ENCODE data around the gene HNF1A.
"Not testable (repeated sequence)": the region's sequence is repeated elsewhere in the genome, so short reads cannot be mapped to it uniquely, and the experiment has no call there.

The HNF1A gene

DNA sequence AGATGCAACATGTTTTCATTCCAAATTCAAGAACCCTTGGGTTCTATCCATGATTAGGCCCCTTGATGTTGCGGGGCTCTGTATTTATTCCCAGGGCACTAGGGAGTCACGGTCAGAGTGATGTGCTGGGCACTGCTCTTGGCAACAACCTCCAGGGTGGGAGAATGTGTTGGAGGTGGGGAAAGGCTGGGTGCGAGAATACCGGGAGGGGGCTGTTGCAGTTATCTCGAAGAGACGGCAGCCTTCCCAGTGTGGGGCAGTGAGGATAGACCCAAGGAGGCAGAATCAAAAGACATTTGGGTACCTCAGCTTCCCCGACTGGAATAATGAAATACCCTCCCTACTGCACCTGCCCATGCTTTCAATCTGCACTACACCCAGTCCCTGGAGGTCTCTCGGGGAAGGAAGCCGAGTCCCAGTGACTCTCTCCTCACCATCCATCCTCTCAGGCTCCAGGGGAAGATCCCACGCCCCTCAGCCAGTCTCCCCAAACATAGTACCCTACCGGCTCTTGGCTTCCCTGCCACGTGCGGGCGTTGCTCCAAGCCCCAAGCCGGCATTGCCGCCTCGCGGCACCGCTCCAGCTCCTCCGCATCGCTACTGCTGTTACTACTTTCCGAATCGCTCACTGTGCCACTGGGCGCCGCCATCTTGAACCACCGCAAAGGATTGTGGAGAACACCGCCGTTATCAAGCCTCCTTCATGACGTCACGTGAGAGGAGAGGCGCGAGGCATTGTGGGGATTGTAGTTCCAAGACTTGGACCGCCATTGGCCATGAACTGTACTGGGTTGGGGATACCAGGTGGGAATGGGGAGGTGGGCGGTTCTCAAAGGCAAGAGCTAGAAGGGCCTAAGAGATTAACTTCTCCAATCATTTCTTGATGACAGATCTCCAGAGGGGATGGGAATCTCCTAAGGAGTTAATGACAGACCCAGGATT lies 37.8 kb downstream of the HNF1A start, which contains the start of gene C12orf43:
C12orf43 (minus strand) TSS at position 663 of the 942 bp plus-strand sequence; CDS start at position 650, 13 bp downstream.
- DNase-seq: peak; percentile 91 to 93

- no peak for DNase-seq
Observed at GRCh38 chr12:121017966-121018491, 39.7 kb downstream of the HNF1A start.

DNA sequence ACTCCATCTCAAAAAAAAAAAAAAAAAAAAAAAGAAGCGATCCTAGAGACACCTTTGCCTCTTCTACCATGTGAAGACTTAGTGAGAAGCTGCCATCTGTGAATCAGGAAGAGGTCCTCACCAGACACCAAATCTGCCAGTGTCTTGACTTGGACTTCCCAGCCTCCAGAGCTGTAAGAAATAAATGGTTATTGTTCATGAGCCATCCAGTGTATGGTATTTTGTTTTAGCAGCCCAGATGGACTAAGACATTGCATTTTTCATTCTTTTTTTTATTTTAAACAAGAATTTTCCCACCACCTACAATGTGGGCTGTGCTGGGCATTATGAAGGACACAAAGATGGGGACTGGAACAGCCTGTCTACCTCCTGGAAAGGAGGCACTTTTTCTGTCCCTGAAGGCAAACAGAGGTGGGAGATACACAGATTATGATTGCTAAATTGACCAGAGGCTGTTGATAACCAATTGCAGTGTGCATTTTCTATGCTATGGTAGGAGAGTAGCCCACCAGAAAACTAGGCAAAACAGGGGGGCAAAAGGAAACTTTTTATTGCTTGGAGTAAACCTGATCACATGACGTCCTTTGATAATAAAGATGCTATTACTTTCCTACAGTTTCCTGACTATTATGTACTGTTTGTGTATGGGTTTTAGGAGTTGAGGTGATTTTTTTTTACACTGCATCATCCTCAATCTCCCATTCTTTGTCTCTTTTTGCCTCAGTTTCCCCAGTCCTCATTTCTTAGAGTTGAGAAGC lies 40.7 kb downstream of the HNF1A start:
- DNase-seq: no peak

- DNase-seq: no peak
Observed at GRCh38 chr12:121021754-121022153, 43.4 kb downstream of the HNF1A start.

- DNase-seq: no peak
Observed at GRCh38 chr12:121022713-121023112, 44.4 kb downstream of the HNF1A start.

GRCh38 chr12:121023799-121024198 lies 45.5 kb downstream of the HNF1A start:
- no peak for DNase-seq

- DNase-seq: no peak
Observed at GRCh38 chr12:121025442-121026226, 47.3 kb downstream of the HNF1A start.

DNA sequence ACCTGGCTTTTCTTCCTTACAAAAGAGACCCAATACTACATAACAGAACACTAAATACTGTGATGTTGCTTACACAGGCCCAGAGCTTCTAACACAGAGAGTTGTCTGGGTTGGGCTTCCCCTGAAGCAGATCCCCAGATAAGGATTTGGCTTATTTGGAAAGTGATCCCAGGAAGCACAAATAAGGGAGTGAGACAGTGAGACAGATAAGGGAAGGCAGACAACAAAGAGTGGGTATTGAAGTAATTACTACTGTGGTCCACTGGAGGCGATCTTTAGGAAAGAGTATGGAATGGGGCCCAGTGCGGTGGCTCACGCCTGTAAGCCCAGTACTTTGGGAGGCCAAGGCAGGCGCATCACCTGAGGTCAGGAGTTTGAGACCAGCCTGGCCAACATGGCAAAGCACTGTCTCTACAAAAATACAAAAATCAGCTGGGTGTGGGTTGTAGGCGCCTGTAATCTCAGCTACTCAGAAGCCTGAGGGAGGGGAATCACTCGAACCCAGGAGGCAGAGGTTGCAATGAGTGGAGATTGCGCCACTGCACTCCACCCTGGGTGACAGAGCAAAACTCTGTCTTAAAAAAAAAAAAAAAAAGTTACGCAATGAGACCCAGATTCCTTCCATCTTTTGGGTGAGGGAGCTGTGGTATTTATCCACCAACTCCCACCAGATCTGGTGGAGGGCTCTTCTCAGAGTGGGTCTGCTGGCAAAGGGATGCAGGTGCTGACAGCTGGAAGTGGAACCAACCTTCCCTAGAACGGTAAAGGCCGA lies 48.1 kb downstream of the HNF1A start:
- DNase-seq: no peak

DNA sequence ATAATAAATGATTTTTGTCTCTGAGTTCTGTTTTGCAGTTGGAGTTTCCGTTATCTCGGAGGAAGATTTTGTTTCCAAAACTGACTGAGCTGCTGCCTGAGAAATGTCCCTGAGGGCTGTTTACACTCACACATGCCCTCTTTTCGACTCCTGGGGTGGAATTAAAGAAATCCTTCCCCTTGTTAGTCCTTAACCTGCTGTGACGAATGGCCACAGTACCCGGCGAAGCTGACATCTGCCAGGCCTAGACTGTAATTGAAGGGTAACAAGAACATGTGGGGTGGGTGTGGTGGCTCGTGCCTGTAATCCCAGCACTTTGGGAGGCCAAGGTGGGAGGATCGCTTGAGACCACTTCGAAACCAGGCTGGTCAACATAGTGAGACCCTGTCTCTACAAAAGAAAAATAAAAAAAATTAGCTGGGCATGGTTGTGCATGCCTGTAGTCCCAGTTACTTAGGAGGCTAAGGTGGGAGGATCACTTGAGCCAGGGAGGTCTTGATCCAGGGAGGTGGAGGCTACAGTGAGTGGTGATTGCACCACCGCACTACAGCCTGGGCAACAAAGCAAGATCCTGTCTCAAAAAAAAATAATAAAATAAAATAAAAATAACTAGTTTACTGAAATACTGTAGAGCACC lies 52.4 kb downstream of the HNF1A start:
- DNase-seq: no peak

DNA sequence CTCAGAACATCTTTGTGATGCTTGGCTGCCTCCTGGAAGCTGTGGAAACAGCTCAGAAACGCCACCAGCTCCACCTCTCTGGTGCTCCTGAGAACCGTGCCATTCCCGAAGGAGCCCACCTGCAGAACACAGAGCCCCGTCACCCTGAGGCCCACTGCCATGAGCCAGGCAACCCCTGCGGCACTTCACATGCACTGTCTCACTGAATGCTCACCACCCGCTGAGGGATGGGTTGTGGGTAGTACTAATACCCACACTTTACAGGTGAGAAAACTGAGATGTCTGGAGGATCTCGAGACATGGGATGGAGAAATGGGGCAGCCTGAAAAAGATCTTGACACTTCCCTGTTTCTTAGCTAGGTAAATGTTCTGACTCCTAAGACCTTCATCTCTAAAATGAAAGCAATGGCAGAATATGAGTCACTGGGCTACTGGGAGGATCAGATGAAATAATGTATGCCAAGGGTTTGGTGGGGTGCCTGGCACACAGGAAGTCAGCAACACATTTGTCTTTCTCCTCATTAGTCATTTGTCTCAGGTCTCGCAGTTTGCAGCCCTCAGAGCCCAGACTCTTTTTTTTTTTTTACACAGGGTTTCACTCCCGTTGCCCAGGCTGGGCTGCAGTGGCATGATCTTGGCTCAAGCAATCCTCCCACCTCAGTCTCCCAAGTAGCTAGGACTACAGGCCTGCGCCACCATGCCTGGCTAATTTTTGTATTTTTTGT lies 55.4 kb downstream of the HNF1A start:
- peak; percentile 51 to 55 for DNase-seq

DNA sequence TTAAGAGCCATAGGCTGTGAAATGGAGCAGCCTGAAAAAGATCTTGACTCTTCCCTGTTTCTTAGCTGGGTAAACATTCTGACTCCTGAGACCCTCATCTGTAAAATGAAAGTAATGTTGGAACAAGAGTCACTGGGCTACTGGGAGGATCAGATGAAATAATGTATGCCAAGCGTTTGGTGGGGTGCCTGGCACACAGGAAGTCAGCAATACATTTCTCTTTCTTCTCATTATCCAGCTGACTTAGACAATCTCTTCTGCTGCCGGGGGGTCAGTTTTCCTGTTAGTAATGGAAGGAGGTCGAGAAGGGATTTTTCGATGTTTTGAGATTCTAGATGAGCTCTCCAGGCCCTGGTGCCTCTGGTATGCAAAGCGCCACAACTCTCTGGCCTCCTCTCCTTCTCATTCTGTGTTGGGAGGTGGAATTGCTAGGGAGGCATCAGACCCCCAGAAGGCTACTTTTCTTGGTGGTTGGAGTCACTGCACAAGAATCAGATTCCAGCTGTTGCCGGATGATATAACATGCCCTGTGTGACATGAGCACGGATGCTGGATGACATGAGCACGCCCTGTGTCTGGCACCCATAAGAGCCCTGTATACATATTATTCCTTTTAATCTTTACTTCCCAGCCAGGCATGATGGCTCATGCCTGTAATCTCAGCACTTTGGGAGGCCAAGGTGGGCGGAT lies 56.4 kb downstream of the HNF1A start:
- DNase-seq: no peak

DNA sequence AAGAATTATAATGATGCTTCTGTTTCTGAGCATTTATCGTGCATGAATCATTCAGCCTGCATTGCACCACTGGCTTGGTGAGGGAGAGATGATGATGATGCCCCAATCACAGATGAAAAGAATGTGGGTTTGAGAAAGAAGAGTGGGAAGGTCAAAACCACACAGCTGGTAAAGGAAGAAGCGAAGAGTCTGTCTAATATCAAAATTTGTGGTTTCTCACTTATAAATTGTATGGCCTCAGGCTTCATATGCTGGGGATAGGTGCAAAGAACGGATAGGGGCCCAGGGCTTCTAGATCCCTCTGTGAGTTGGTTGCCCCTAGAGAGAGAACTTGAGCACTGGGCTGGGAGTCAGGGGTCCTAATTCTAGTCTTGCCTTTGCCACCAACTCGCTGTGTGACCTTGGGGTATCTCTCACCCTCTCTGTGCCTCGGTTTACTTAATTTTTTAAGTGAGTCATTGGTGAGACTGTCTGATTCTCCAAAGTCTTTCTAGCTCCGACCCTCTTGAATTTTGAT lies 58.5 kb downstream of the HNF1A start:
- DNase-seq: peak; percentile 39 to 60

DNA sequence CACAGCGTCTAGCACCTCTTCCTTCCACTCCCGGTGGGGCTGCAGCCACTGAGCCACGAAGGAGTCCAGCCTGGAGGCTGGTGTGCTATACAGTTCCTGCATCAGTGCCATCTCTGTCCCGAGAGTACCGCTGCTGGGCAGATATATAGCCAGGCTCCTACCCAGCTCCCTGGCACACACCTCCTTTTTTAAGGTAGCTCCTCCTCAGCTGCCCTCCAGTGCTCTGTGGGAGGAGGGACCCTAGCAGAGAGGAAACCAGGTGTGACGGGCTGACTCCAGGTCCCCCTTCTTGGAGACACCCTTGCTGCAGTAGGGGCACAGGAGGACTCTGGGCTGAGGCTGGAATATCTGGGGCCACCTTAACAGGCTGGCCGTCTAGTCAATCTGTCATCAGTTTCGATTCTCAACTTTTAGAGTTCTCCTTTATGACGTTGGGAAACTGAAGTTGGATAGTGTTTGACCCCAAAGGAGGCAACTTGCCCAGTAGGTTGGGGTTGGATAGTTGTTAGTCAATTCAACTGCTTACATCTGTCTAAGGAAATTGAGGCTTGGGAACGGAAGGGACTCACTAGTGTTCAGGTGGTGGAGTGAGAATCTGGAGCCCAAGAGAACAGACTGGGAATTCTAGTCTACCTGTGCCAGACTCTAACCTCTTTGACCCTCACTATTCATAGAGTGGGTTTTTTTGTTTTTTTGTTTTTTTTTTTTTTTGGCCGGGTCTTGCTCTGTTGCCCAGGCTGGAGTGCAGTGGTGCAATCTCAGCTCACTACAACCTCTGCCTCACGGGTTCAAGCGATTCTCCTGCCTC lies 60.7 kb downstream of the HNF1A start, which contains the start of gene OASL:
OASL (minus strand) TSS at position 386 of the 808 bp plus-strand sequence; CDS start at position 111, 275 bp downstream.
- peak; percentile 35 to 53 for DNase-seq

- no peak for DNase-seq
Observed at GRCh38 chr12:121043067-121043466, 64.7 kb downstream of the HNF1A start.

DNA sequence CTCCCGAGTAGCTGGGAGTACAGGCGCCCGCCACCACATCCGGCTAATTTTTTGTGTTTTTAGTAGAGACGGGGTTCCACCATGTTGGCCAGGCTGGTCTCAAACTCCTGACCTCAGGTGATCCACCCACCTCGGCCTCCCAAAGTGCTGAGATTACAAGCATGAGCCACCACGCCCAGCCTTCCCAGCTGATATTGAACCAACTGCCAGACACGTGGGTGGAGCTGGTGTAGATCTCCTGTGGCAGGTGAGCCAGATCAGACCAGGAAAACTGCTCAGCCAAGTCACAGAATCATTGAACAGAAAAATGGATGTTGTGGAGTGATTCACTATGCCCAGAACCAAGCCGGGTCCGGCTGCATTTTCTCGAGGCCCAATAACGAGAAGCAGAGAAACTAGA lies 69.1 kb downstream of the HNF1A start:
- not testable (repeated sequence) for DNase-seq

- no peak for DNase-seq
Observed at GRCh38 chr12:121048442-121048841, 70.1 kb downstream of the HNF1A start.

DNA sequence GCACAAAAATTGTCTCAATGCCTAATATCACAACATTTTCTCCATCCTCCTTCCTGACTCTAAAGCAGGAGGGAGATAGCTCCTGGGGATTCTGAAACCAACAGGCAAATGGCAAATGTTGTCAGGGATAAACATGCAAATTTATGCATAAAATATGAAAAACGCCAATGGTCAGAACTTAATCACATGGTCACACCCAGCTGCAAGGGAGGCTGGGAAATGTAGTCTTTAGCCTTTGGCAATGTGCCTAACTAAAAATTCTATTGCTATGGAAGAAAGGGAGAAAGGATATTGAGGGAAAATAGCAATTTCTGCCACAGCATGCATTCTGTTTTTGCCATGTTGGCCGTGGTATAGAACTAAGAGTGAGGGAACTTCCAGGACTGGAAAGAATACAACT lies 72.4 kb downstream of the HNF1A start:
- no peak for DNase-seq
